Activated CD4-positive, alpha-beta memory T cell treated with anti-CD3 and anti-CD28 coated beads, Interleukin-2, amount 10 ng/mL, durations not matched to agents 7 days and 5 days (primary cell): ENCODE measurements around the gene CEP112. TPM values are rescaled to one million over a fixed set of nuclear protein-coding genes. Genes with fewer than 3 reads are reported as not detected.

Experiments
- CTCF ChIA-PET: fragments of 350-600 bp; sonication (Branson Sonifier 250); formaldehyde crosslinking; loops from one replicate; lab custom pipeline; 2021; ENCODE audit warnings: antibody characterized with exemption, inconsistent platforms; lab: Charles Lee
- POLR2A ChIA-PET: fragments of 350-600 bp; sonication (Branson Sonifier 250); formaldehyde crosslinking; loops from one replicate; lab custom pipeline; 2021; ENCODE audit warnings: antibody characterized with exemption; lab: Charles Lee
- DNase-seq: peaks from one replicate; pipeline ENCODE4 v3.0.0-alpha.2; 2020
- H3K27ac Mint-ChIP-seq: one replicate; pipeline ENCODE4 v1.8.0; 2021; ENCODE audit warnings: mild to moderate bottlenecking, mixed read lengths
- H3K27me3 Mint-ChIP-seq: one replicate; pipeline ENCODE4 v1.8.0; 2021; ENCODE audit warnings: mixed read lengths
- H3K36me3 Mint-ChIP-seq: one replicate; pipeline ENCODE4 v1.8.0; 2021; ENCODE audit warnings: low read depth, mixed read lengths
- H3K4me1 Mint-ChIP-seq: one replicate; pipeline ENCODE4 v1.8.0; 2021; ENCODE audit warnings: mixed read lengths
- H3K4me3 Mint-ChIP-seq: one replicate; pipeline ENCODE4 v1.8.0; 2021; ENCODE audit warnings: mild to moderate bottlenecking, mixed read lengths
- H3K9me3 Mint-ChIP-seq: one replicate; pipeline ENCODE4 v1.8.0; 2021; ENCODE audit warnings: mixed read lengths
- total RNA-seq, 2 experiments: library from RNA; stranded (reverse); gene quantifications; one replicate each; pipeline ENCODE4 v1.2.3, GENCODE V29; 2021

The CEP112 gene
- total RNA-seq, 2 experiments from 2014 or later, result 4.5 to 4.6 TPM

GRCh38 chr17:66221755-66222530 is 30.0 kb upstream of the CEP112 start:
- POLR2A ChIA-PET, result no interaction called here
- Mint-ChIP-seq H3K9me3 (no peaks in the 10 kb centered on the region), H3K27ac (no peak overlapping the region), H3K4me1 (no peaks in the 10 kb centered on the region), H3K4me3 (no peak overlapping the region), H3K27me3 (peaks cover 12% of the 10 kb centered on the region), H3K36me3 (no peaks in the 10 kb centered on the region)
- no peak for DNase-seq
- CTCF ChIA-PET, result interaction anchor here (0.7 kb wide), 1 partner anchor 345 kb away, joined by 3 read pairs; no protein-coding TSS in a partner anchor

- ChIA-PET CTCF (interaction anchor here (0.7 kb wide), 1 partner anchor 346 kb away, joined by 3 read pairs; no protein-coding TSS in a partner anchor), POLR2A (no interaction called here)
- Mint-ChIP-seq H3K36me3 (no peaks in the 10 kb centered on the region), H3K4me3 (no peak overlapping the region), H3K27me3 (peaks cover 12% of the 10 kb centered on the region), H3K27ac (no peak overlapping the region), H3K9me3 (no peaks in the 10 kb centered on the region), H3K4me1 (no peaks in the 10 kb centered on the region)
- no peak for DNase-seq
Observed at GRCh38 chr17:66221343-66221742, 29.4 kb upstream of the CEP112 start.

GRCh38 chr17:66220079-66220835 is 28.3 kb upstream of the CEP112 start:
- H3K27ac Mint-ChIP-seq, result no peak overlapping the region
- no peak for DNase-seq
- no peak overlapping the region for H3K4me3 Mint-ChIP-seq
- ChIA-PET CTCF (interaction anchor here (0.7 kb wide), 1 partner anchor 505 kb away, joined by 3 read pairs; no protein-coding TSS in a partner anchor), POLR2A (no interaction called here)
- H3K9me3 Mint-ChIP-seq, result no peaks in the 10 kb centered on the region
- no peaks in the 10 kb centered on the region for H3K36me3 Mint-ChIP-seq
- peaks cover 15% of the 10 kb centered on the region for H3K27me3 Mint-ChIP-seq
- no peaks in the 10 kb centered on the region for H3K4me1 Mint-ChIP-seq

- CTCF ChIA-PET, result no interaction called here
- H3K4me3 Mint-ChIP-seq, result no peak overlapping the region
Observed at GRCh38 chr17:66215529-66215911, 23.6 kb upstream of the CEP112 start.

GRCh38 chr17:66214884-66215528 is 23.1 kb upstream of the CEP112 start:
- Mint-ChIP-seq H3K27ac (no peak overlapping the region), H3K4me3 (no peak overlapping the region), H3K4me1 (no peaks in the 10 kb centered on the region), H3K27me3 (peaks cover 20% of the 10 kb centered on the region), H3K36me3 (no peaks in the 10 kb centered on the region), H3K9me3 (no peaks in the 10 kb centered on the region)
- ChIA-PET CTCF (interaction anchor here (0.7 to 2.3 kb wide), 2 partner anchors 15 to 85 kb away, joined by 3 to 7 read pairs; no protein-coding TSS in a partner anchor), POLR2A (no interaction called here)
- DNase-seq, result no peak

More at GRCh38 chr17:66215529-66215911, 23.6 kb upstream of the CEP112 start:
- no peaks in the 10 kb centered on the region for H3K4me1 Mint-ChIP-seq
- POLR2A ChIA-PET, result no interaction called here
- no peak for DNase-seq
- peaks cover 23% of the 10 kb centered on the region for H3K27me3 Mint-ChIP-seq
- no peaks in the 10 kb centered on the region for H3K9me3 Mint-ChIP-seq
- H3K36me3 Mint-ChIP-seq, result no peaks in the 10 kb centered on the region
- no peak overlapping the region for H3K27ac Mint-ChIP-seq

GRCh38 chr17:66211047-66211810 is 19.3 kb upstream of the CEP112 start:
- ChIA-PET CTCF (no interaction called here), POLR2A (no interaction called here)
- DNase-seq, result no peak
- no peaks in the 10 kb centered on the region for H3K4me1 Mint-ChIP-seq
- no peaks in the 10 kb centered on the region for H3K36me3 Mint-ChIP-seq
- peaks cover 4% of the 10 kb centered on the region for H3K9me3 Mint-ChIP-seq
- H3K27ac Mint-ChIP-seq, result no peak overlapping the region
- H3K27me3 Mint-ChIP-seq, result peaks cover 15% of the 10 kb centered on the region
- H3K4me3 Mint-ChIP-seq, result no peak overlapping the region

GRCh38 chr17:66210208-66210574 is 18.3 kb upstream of the CEP112 start:
- CTCF ChIA-PET, result no interaction called here
- no peak overlapping the region for H3K27ac Mint-ChIP-seq
- no peaks in the 10 kb centered on the region for H3K36me3 Mint-ChIP-seq
- no peak for DNase-seq
- peaks cover 4% of the 10 kb centered on the region for H3K9me3 Mint-ChIP-seq
- POLR2A ChIA-PET, result no interaction called here
- no peaks in the 10 kb centered on the region for H3K4me1 Mint-ChIP-seq
- no peak overlapping the region for H3K4me3 Mint-ChIP-seq
- H3K27me3 Mint-ChIP-seq, result peaks cover 12% of the 10 kb centered on the region

GRCh38 chr17:66207936-66208335 is 16.0 kb upstream of the CEP112 start:
- ChIA-PET CTCF (no interaction called here), POLR2A (no interaction called here)

GRCh38 chr17:66203274-66204015 is 11.5 kb upstream of the CEP112 start:
- CTCF ChIA-PET, result interaction anchor here (1.2 kb wide), 1 partner anchor 10 kb away, joined by 4 read pairs; no protein-coding TSS in a partner anchor
- no peak for DNase-seq
- H3K36me3 Mint-ChIP-seq, result no peaks in the 10 kb centered on the region
- POLR2A ChIA-PET, result no interaction called here
- H3K27me3 Mint-ChIP-seq, result no peaks in the 10 kb centered on the region
- peaks cover 4% of the 10 kb centered on the region for H3K9me3 Mint-ChIP-seq
- H3K27ac Mint-ChIP-seq, result no peak overlapping the region
- no peak overlapping the region for H3K4me3 Mint-ChIP-seq
- peaks cover 17% of the 10 kb centered on the region for H3K4me1 Mint-ChIP-seq

More at GRCh38 chr17:66207936-66208335, 16.0 kb upstream of the CEP112 start:
- H3K27me3 Mint-ChIP-seq, result peaks cover 6% of the 10 kb centered on the region
- H3K4me3 Mint-ChIP-seq, result no peak overlapping the region
- H3K4me1 Mint-ChIP-seq, result no peaks in the 10 kb centered on the region
- no peak for DNase-seq
- H3K9me3 Mint-ChIP-seq, result peaks cover 4% of the 10 kb centered on the region
- H3K27ac Mint-ChIP-seq, result no peak overlapping the region
- H3K36me3 Mint-ChIP-seq, result no peaks in the 10 kb centered on the region

- H3K36me3 Mint-ChIP-seq, result no peaks in the 10 kb centered on the region
- H3K4me1 Mint-ChIP-seq, result peaks cover 17% of the 10 kb centered on the region
- POLR2A ChIA-PET, result interaction anchor here (0.7 kb wide), 1 partner anchor 9 kb away, joined by 3 read pairs; the partner anchor contains the start of gene CEP112
- peak; percentile 51 for DNase-seq
- H3K4me3 Mint-ChIP-seq, result no peak overlapping the region
- H3K27me3 Mint-ChIP-seq, result no peaks in the 10 kb centered on the region
- CTCF ChIA-PET, result interaction anchor here (0.6 to 1.8 kb wide), 10 partner anchors 9 to 1139 kb away, joined by 3 to 10 read pairs (median 3); no protein-coding TSS in a partner anchor
- no peaks in the 10 kb centered on the region for H3K9me3 Mint-ChIP-seq
- H3K27ac Mint-ChIP-seq, result no peak overlapping the region
Observed at GRCh38 chr17:66200685-66201092, 8.8 kb upstream of the CEP112 start.

- DNase-seq, result no peak
- Mint-ChIP-seq H3K27me3 (no peaks in the 10 kb centered on the region), H3K4me3 (no peak overlapping the region), H3K36me3 (no peaks in the 10 kb centered on the region), H3K9me3 (no peaks in the 10 kb centered on the region), H3K4me1 (peaks cover 17% of the 10 kb centered on the region), H3K27ac (no peak overlapping the region)
- POLR2A ChIA-PET, result no interaction called here
- CTCF ChIA-PET, result no interaction called here
Observed at GRCh38 chr17:66198242-66198641, 6.3 kb upstream of the CEP112 start.

- ChIA-PET POLR2A (interaction anchor here (1.2 kb wide), 1 partner anchor 8 kb away, joined by 3 read pairs; no protein-coding TSS in a partner anchor), CTCF (no interaction called here)
- Mint-ChIP-seq H3K9me3 (no peaks in the 10 kb centered on the region), H3K36me3 (no peaks in the 10 kb centered on the region), H3K27me3 (no peaks in the 10 kb centered on the region), H3K4me3 (peak overlapping the region; percentile 79), H3K27ac (peak overlapping the region; percentile 9), H3K4me1 (peaks cover 16% of the 10 kb centered on the region)
- no peak for DNase-seq
Observed at GRCh38 chr17:66192378-66192687, 400 bp upstream of the CEP112 start.
